Vagina (tissue), 2 donors: ENCODE data around the gene SLC8A1.

Experiments used
- CTCF ChIP-seq, 3 experiments: fragments of 450-650 bp in 2 of 3; fragments of 200-600 bp in 1 of 3; sonication (generic) in 1 of 3; IDR thresholded peaks; one replicate each; pipeline ENCODE4 v1.5.1; 2017 to 2019; ENCODE audit warnings: antibody characterized with exemption in 3 of 3, mild to moderate bottlenecking in 2 of 3, moderate library complexity in 2 of 3
- POLR2A ChIP-seq, 2 donors: fragments of 450-650 bp; IDR thresholded peaks; one replicate each; pipeline ENCODE4 v1.6.1; 2017; ENCODE audit warnings: antibody characterized with exemption in 2 of 2, mild to moderate bottlenecking in 2 of 2, moderate library complexity in 2 of 2
- POLR2AphosphoS5 ChIP-seq, 2 donors: sonication (generic); formaldehyde crosslinking; IDR thresholded peaks; one replicate each; pipeline ENCODE4 v1.9.0; 2017; ENCODE audit warnings: antibody characterized with exemption in 2 of 2, mild to moderate bottlenecking in 2 of 2, low read depth in 1 of 2; ENCODE audit not compliant: insufficient read depth in 1 of 2

GRCh38 chr2:40352703-40353099 lies 99.2 kb downstream of the SLC8A1 start:
- no peak for TF ChIP-seq POLR2AphosphoS5 (IDR thresholded peaks at IDR 0.05; ENCODE audit: insufficient read depth in 1 of 2, low read depth in 1 of 2)
- TF ChIP-seq CTCF (IDR thresholded peaks at IDR 0.05), result no peak
- TF ChIP-seq POLR2A (IDR thresholded peaks at IDR 0.05), result no peak
